Endothelial cell of umbilical vein (primary cell): ENCODE measurements around the gene CASD1.

ENCODE experiments used
- EZH2 ChIP-seq: IDR thresholded peaks from 2 replicates; pipeline ENCODE4 v1.6.1; 2012; ENCODE audit warnings: borderline replicate concordance, low read depth, mild to moderate bottlenecking, moderate library complexity, low read length, inconsistent platforms; ENCODE audit not compliant: severe bottlenecking
- MYC ChIP-seq: IDR thresholded peaks from one replicate; pipeline ENCODE4 v1.6.1; 2011; ENCODE audit warnings: mild to moderate bottlenecking, low read depth, low read length
- POLR2A ChIP-seq: IDR thresholded peaks from 2 replicates; pipeline ENCODE4 v1.6.1; 2012; ENCODE audit warnings: low read depth, mild to moderate bottlenecking, control low read depth, low read length
- POLR2AphosphoS5 ChIP-seq: IDR thresholded peaks from 2 replicates; pipeline ENCODE4 v1.6.1; 2012; ENCODE audit warnings: low read depth, mild to moderate bottlenecking, control low read depth, low read length, moderate library complexity; ENCODE audit not compliant: insufficient read depth

DNA sequence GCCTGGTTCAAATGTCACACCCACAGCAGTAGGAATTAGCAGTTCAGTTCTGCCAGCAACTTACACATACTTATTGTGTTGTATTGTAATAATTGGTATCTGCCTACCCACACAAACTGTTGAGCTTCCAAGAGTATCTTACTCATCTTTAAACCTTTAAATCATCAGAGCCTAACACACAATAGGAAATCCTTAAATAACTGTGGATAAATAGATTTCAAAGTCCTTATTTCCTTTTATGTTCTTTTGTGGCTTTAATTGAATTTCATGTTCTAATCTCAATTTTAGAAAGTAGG, 3.9 kb downstream of the CASD1 start:
- no peak for TF ChIP-seq POLR2AphosphoS5
- TF ChIP-seq POLR2A: no peak
- TF ChIP-seq EZH2: no peak
- TF ChIP-seq MYC: no peak
